ENCODE results near the gene SCN4A. TPM values are rescaled to one million over a fixed set of nuclear protein-coding genes. Genes with fewer than 3 reads are reported as not detected.

SCN4A gene
- total RNA-seq, 1 donor from 2014 or later: 1.3 TPM

- Histone ChIP-seq H3K36me3 (no peaks in the 10 kb centered on the region), H3K27me3 (peaks cover 8% of the 10 kb centered on the region), H3K9me3 (no peaks in the 10 kb centered on the region), H3K4me3 (no peak overlapping the region), H3K27ac (no peak overlapping the region), H3K4me1 (peaks cover 0 to 9% of the 10 kb centered on the region in 2 donors)
- intact Hi-C loops (cut with DNase I): no loop called here
- peak in 1 of 2 donors; percentile 50 for DNase-seq (ENCODE audit: low spot score in 2 of 2)
- TF ChIP-seq, protein P1, sequence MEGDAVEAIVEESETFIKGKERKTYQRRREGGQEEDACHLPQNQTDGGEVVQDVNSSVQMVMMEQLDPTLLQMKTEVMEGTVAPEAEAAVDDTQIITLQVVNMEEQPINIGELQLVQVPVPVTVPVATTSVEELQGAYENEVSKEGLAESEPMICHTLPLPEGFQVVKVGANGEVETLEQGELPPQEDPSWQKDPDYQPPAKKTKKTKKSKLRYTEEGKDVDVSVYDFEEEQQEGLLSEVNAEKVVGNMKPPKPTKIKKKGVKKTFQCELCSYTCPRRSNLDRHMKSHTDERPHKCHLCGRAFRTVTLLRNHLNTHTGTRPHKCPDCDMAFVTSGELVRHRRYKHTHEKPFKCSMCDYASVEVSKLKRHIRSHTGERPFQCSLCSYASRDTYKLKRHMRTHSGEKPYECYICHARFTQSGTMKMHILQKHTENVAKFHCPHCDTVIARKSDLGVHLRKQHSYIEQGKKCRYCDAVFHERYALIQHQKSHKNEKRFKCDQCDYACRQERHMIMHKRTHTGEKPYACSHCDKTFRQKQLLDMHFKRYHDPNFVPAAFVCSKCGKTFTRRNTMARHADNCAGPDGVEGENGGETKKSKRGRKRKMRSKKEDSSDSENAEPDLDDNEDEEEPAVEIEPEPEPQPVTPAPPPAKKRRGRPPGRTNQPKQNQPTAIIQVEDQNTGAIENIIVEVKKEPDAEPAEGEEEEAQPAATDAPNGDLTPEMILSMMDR (IDR thresholded peaks at IDR 0.05): no peak
Observed at GRCh38 chr17:64002658-64003525, 30.2 kb upstream of the SCN4A start.

GRCh38 chr17:64001763-64002529 lies 29.2 kb upstream of the SCN4A start:
- intact Hi-C loops (cut with DNase I): no loop called here
- Histone ChIP-seq H3K4me1 (peaks cover 0 to 12% of the 10 kb centered on the region in 2 donors), H3K36me3 (no peaks in the 10 kb centered on the region), H3K4me3 (no peak overlapping the region), H3K27ac (peak overlapping the region in 1 of 2 donors; percentile 48), H3K9me3 (no peaks in the 10 kb centered on the region), H3K27me3 (peaks cover 8% of the 10 kb centered on the region)
- TF ChIP-seq, protein P1 (IDR thresholded peaks at IDR 0.05): no peak
- peak in 1 of 2 donors; percentile 79 for DNase-seq (ENCODE audit: low spot score in 2 of 2)

DNA sequence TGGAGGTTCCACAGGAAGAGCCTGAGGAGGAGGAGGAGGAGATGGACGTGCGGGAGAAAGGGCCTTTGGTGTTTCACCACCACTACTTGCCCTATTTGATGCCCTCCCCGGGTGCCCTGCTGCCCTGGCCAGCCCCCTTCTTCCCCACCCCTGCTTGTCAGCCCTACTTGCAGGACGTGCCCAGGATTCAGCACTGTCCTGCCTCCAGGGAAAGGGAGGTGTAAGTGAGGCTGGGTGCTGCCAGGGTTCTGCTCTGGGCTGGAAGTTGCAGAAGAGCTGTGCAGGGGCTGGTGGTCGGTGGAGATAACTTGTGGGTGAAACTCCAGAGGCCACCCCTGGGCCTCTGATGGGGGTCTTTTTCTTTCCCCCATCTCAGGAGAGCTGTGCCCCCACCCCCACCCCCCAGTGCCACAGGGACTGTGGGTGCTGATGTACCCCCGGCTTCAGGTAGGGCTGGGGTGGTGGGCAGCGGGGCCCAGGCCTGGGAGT lies 28.4 kb upstream of the SCN4A start:
- Histone ChIP-seq H3K4me3 (no peak overlapping the region), H3K27me3 (peaks cover 8% of the 10 kb centered on the region), H3K9me3 (no peaks in the 10 kb centered on the region), H3K27ac (peak overlapping the region in 1 of 2 donors; percentile 23), H3K36me3 (no peaks in the 10 kb centered on the region), H3K4me1 (peaks cover 0 to 12% of the 10 kb centered on the region in 2 donors)
- intact Hi-C loops (cut with DNase I): no loop called here
- TF ChIP-seq, protein P1 (IDR thresholded peaks at IDR 0.05): no peak
- DNase-seq (ENCODE audit: low spot score in 2 of 2): peak in 1 of 2 donors; percentile 34

DNA sequence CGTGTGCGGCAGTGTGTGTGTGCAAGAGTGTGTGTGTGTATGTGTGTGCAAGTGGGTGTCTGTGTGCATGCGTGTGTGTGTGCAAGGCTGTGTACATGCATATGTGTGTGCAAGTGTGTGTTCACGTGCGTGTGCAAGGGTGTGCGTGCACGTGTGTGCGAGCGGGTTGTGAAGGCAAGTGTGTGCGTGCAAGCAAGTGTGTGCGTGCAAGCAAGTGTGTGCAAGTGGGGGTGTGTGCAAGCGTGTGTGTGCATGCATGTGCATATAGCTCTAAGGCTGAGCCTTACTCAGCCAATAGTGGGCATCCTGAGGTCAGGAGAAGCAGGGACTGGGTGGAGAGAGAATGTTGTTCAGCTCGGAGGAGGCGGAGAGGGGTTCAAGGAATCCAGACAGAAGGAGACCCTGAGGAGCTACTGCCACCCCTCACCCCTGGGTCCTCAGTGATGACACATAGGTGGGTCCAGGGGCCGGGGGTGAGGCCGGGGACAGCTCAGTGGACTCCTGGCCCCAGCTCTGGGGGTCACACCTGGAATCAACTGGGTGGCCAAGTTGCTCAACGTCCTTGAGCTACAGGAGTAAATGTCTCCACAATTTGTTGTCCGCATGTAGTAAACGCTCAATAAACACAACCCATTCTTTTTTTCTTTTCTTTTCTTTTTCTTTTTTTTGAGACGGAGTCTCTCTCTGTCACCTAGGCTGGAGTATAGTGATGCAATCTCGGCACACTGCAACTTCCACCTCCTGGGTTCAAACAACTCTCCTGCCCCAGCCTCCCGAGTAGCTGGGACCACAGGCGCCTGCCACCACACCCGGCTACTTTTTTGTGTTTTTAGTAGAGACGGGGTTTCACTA lies 27.2 kb upstream of the SCN4A start:
- peak in 1 of 2 donors; percentile 57 for DNase-seq (ENCODE audit: low spot score in 2 of 2)
- intact Hi-C loops (cut with DNase I): no loop called here

More for the DNA sequence above, 27.2 kb upstream of the SCN4A start:
- Histone ChIP-seq H3K27me3 (peaks cover 8% of the 10 kb centered on the region), H3K27ac (no peak overlapping the region), H3K4me1 (peaks cover 0 to 12% of the 10 kb centered on the region in 2 donors), H3K4me3 (no peak overlapping the region), H3K9me3 (no peaks in the 10 kb centered on the region), H3K36me3 (no peaks in the 10 kb centered on the region)
- TF ChIP-seq, protein P1 (IDR thresholded peaks at IDR 0.05): no peak

Data from ascending aorta (tissue), 2 donors.